CD4-positive, alpha-beta T cell treated with Interleukin-21 for 1 hour (primary cell): ENCODE measurements around the gene PLOD1.

ENCODE experiments used
- DNase-seq: peaks from one replicate; pipeline ENCODE4 v3.0.0-alpha.2; 2020

PLOD1 gene

GRCh38 chr1:11979851-11980675 is 45.5 kb downstream of the PLOD1 start, which contains the start of gene MFN2:
Gene MFN2, plus strand, starts transcription at chr1:11980444. Its CDS starts 8,725 bp downstream, at chr1:11989169.
- DNase-seq, result peak; percentile 92

GRCh38 chr1:11980676-11980972 is 46.1 kb downstream of the PLOD1 start:
- no peak for DNase-seq

GRCh38 chr1:11981378-11982009 is 47.0 kb downstream of the PLOD1 start:
- no peak for DNase-seq

GRCh38 chr1:11982010-11982392 is 47.5 kb downstream of the PLOD1 start:
- peak; percentile 19 for DNase-seq

- no peak for DNase-seq
Observed at GRCh38 chr1:11984121-11984520, 49.6 kb downstream of the PLOD1 start.

GRCh38 chr1:11984576-11984975 is 50.1 kb downstream of the PLOD1 start:
- DNase-seq, result no peak

GRCh38 chr1:11985171-11985570 is 50.7 kb downstream of the PLOD1 start:
- no peak for DNase-seq

- DNase-seq, result no peak
Observed at GRCh38 chr1:11985851-11986250, 51.3 kb downstream of the PLOD1 start.

GRCh38 chr1:11989669-11990068 is 55.2 kb downstream of the PLOD1 start:
- no peak for DNase-seq

GRCh38 chr1:11990303-11991032 is 56.0 kb downstream of the PLOD1 start:
- no peak for DNase-seq

GRCh38 chr1:11991969-11992676 is 57.6 kb downstream of the PLOD1 start:
- DNase-seq, result no peak

GRCh38 chr1:11997081-11997850 is 62.7 kb downstream of the PLOD1 start:
- no peak for DNase-seq

- DNase-seq, result no peak
Observed at GRCh38 chr1:11998636-11999035, 64.1 kb downstream of the PLOD1 start.

- no peak for DNase-seq
Observed at GRCh38 chr1:11999236-11999635, 64.7 kb downstream of the PLOD1 start.

GRCh38 chr1:12001249-12001917 is 66.9 kb downstream of the PLOD1 start:
- DNase-seq, result peak; percentile 42

GRCh38 chr1:12001996-12002493 is 67.5 kb downstream of the PLOD1 start:
- no peak for DNase-seq

- no peak for DNase-seq
Observed at GRCh38 chr1:12003762-12004161, 69.2 kb downstream of the PLOD1 start.

GRCh38 chr1:12005488-12006166 is 71.1 kb downstream of the PLOD1 start:
- DNase-seq, result no peak

- DNase-seq, result no peak
Observed at GRCh38 chr1:12006167-12006921, 71.8 kb downstream of the PLOD1 start.

GRCh38 chr1:12007204-12007603 is 72.7 kb downstream of the PLOD1 start:
- no peak for DNase-seq
